Stomach (tissue), 4 donors: ENCODE measurements around the gene TIAL1.

Experiments used
- POLR2A ChIP-seq, 4 donors: fragments of 450-650 bp; IDR thresholded peaks; one replicate each; pipeline ENCODE4 v1.6.1; 2016; ENCODE audit warnings: antibody characterized with exemption in 4 of 4, control low read depth in 2 of 4, mild to moderate bottlenecking in 1 of 4, moderate library complexity in 1 of 4
- TF ChIP-seq, protein P1 (sequence below), 7 experiments: fragments of 450-650 bp in 4 of 7; fragments of 200-600 bp in 3 of 7; sonication (generic) in 3 of 7; IDR thresholded peaks; one replicate each; pipeline ENCODE4 v1.5.1; 2016 to 2019; ENCODE audit warnings: antibody characterized with exemption in 7 of 7, control low read depth in 2 of 7, mild to moderate bottlenecking in 1 of 7

DNA sequence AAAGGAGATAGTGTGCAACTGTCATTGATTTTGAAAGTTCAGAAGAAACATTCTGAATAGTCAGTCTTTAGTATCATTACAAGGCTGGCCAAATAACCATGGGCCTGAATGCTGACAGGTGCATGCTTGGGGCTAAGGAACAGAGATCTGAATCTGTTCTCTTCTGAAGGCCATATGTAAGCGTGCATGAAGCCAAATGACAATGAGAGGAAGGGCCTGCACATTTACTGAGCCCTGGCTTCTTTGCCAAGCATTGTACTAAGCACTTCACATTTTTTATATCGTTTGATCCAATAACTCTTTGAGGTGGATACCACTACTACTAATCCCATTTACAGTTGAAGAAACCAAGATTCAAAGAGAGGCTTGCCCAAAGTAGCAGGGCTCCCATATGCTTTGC is 22.5 kb upstream of the TIAL1 start:
- TF ChIP-seq, protein P1, sequence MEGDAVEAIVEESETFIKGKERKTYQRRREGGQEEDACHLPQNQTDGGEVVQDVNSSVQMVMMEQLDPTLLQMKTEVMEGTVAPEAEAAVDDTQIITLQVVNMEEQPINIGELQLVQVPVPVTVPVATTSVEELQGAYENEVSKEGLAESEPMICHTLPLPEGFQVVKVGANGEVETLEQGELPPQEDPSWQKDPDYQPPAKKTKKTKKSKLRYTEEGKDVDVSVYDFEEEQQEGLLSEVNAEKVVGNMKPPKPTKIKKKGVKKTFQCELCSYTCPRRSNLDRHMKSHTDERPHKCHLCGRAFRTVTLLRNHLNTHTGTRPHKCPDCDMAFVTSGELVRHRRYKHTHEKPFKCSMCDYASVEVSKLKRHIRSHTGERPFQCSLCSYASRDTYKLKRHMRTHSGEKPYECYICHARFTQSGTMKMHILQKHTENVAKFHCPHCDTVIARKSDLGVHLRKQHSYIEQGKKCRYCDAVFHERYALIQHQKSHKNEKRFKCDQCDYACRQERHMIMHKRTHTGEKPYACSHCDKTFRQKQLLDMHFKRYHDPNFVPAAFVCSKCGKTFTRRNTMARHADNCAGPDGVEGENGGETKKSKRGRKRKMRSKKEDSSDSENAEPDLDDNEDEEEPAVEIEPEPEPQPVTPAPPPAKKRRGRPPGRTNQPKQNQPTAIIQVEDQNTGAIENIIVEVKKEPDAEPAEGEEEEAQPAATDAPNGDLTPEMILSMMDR (IDR thresholded peaks at IDR 0.05) = no peak
- no peak for TF ChIP-seq POLR2A (IDR thresholded peaks at IDR 0.05)
